ENCODE measurements around the gene ALG14. TPM values are rescaled to one million over a fixed set of nuclear protein-coding genes. Genes with fewer than 3 reads are reported as not detected.

ALG14 gene
- total RNA-seq, 1 donor from 2014 or later: 5.5 TPM

DNA sequence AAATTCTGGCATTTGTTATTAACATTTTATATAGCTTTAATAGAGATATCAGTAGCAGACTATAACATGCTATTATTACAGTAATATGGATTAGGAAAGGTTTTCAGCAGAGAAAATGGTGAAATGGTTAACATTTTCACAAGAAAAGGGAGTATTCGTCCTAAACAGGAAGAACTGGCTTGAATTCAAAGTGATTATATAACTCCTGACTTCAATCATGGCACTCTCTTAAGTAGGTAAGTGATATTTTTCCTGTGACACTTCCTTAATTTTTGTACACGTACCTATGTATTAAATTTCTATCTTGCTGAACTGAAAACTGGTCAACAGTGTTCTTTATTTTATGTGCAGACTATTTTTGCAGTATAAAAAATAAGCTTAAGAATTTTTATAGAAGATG lies 77.9 kb downstream of the ALG14 start:
- Mint-ChIP-seq H3K9me3 (no peaks in the 10 kb centered on the region), H3K27me3 (ENCODE audit: low read depth) (no peaks in the 10 kb centered on the region), H3K27ac (ENCODE audit: unreplicated experiment) (no peak overlapping the region), H3K36me3 (ENCODE audit: low read depth) (no peaks in the 10 kb centered on the region), H3K4me1 (peaks cover 34% of the 10 kb centered on the region), H3K4me3 (no peak overlapping the region)
- TF ChIP-seq CTCF (conservative IDR thresholded peaks at IDR 0.05): no peak
- no peak for DNase-seq (ENCODE audit: low read depth, low spot score)

DNA sequence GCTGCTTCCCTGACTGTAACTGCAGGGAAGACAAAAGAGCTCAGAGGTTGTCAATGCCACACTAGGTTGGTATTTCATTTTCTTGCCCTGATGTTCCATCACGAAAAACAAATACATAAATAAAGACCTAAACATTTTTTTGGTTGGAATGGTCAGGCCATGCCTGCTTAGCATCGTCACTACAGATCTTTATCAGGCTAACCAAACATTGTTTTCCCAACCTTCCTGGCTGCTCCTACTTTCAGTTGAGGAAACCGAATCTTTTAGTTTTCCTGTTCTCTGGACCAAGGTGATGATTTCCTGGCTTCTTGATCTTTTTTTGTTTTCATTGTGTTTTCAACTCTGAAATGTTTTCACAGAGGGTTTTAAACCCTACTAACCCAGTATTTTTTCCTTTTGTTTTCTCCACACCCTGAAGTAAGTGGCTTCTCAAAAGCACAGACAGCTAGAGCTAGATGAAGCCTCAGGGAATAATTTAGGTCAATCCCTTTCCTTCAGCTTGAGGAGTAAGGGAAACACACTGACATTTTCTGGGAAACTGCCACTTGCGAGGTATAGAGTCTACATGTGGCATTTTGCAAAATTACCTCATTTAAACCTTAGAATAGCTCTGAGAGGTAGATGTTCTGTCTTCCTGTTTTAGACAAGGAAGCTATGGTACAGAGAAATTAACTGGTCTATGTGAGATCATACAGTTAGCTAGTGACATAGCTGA lies 78.7 kb downstream of the ALG14 start:
- Mint-ChIP-seq H3K4me1 (peaks cover 27% of the 10 kb centered on the region), H3K27ac (ENCODE audit: unreplicated experiment) (no peak overlapping the region), H3K27me3 (ENCODE audit: low read depth) (no peaks in the 10 kb centered on the region), H3K9me3 (no peaks in the 10 kb centered on the region), H3K4me3 (no peak overlapping the region), H3K36me3 (ENCODE audit: low read depth) (no peaks in the 10 kb centered on the region)
- TF ChIP-seq CTCF (conservative IDR thresholded peaks at IDR 0.05): no peak
- DNase-seq (ENCODE audit: low read depth, low spot score): no peak

DNA sequence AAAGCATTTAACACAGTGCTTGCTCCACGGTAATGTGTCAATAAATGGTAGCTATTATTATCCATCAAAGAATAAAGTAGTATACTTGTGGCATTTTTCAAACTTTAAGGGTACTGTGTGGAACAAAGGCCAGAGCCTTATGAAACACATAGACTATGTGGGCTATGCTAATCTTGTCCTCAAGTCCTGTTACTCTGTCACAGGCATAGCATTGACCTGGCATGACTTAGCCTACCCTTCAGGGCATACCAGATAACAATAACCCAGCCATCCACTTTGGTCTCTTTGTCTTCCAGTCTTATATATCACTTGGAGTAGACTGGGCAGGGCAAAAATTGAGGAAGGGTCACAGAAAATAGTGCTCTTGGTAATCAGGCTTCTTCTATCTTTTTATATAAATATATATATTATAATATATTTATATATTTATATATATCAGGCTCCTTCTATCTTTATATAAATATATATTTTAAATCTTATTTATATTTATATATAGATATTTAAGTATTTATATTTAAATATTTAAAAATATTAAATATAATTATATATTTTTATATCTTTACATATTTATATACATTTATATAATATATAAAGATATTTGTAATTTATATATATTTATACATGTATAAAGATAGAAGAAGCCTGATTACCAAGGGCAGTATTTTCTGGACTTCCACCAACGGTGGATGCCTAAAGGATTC lies 79.7 kb downstream of the ALG14 start:
- H3K27me3 Mint-ChIP-seq (ENCODE audit: low read depth): no peaks in the 10 kb centered on the region
- H3K4me3 Mint-ChIP-seq: no peak overlapping the region
- peaks cover 17% of the 10 kb centered on the region for H3K4me1 Mint-ChIP-seq
- no peaks in the 10 kb centered on the region for H3K36me3 Mint-ChIP-seq (ENCODE audit: low read depth)
- H3K27ac Mint-ChIP-seq (ENCODE audit: unreplicated experiment): no peak overlapping the region
- no peak for TF ChIP-seq CTCF (conservative IDR thresholded peaks at IDR 0.05)
- DNase-seq (ENCODE audit: low read depth, low spot score): no peak
- no peaks in the 10 kb centered on the region for H3K9me3 Mint-ChIP-seq

DNA sequence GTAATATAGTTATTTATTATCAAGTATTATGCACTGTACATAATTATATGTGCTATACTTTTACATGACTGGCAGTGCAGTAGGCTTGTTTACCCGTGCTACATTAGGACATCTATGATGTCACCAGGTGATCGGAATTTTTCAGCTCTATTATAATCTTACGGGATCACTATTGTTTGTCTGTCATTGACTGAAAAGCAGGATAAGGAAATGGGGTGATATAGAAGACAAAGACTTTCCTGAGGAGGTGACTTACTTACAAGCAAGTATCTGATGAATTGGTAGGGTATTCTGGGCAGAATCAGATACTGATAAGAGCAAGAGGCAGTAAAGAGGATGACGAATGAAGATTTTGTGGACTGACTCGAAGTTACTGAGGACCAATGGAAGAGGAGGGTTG lies 80.6 kb downstream of the ALG14 start:
- Mint-ChIP-seq H3K4me3 (no peak overlapping the region), H3K27me3 (ENCODE audit: low read depth) (no peaks in the 10 kb centered on the region), H3K36me3 (ENCODE audit: low read depth) (no peaks in the 10 kb centered on the region), H3K4me1 (peaks cover 8% of the 10 kb centered on the region), H3K9me3 (no peaks in the 10 kb centered on the region), H3K27ac (ENCODE audit: unreplicated experiment) (no peak overlapping the region)
- DNase-seq (ENCODE audit: low read depth, low spot score): no peak
- no peak for TF ChIP-seq CTCF (conservative IDR thresholded peaks at IDR 0.05)

- H3K27me3 Mint-ChIP-seq (ENCODE audit: low read depth): no peaks in the 10 kb centered on the region
- TF ChIP-seq CTCF (conservative IDR thresholded peaks at IDR 0.05): no peak
- no peak for DNase-seq (ENCODE audit: low read depth, low spot score)
- H3K4me3 Mint-ChIP-seq: no peak overlapping the region
- no peak overlapping the region for H3K27ac Mint-ChIP-seq (ENCODE audit: unreplicated experiment)
- H3K9me3 Mint-ChIP-seq: no peaks in the 10 kb centered on the region
- no peaks in the 10 kb centered on the region for H3K36me3 Mint-ChIP-seq (ENCODE audit: low read depth)
- peaks cover 20% of the 10 kb centered on the region for H3K4me1 Mint-ChIP-seq
Measured at GRCh38 chr1:94989911-94990473, 82.8 kb downstream of the ALG14 start.

All from neural crest cell (in vitro differentiated cells).